SU-DHL-6 (cell line): ENCODE measurements around the gene LOXHD1.

Experiments used
- H2AFZ ChIP-seq: fragments of 200-600 bp; sonication (generic); 2 replicates; pipeline ENCODE4 v1.6.1; 2014; ENCODE audit warnings: low read depth, mild to moderate bottlenecking, moderate library complexity, mixed read lengths, antibody characterized with exemption, low read length; ENCODE audit not compliant: severe bottlenecking
- H3F3A ChIP-seq: fragments of 200-600 bp; shearing (Covaris generic); 2 replicates; pipeline ENCODE4 v1.6.0; 2016; ENCODE audit warnings: antibody characterized with exemption, mild to moderate bottlenecking; ENCODE audit not compliant: insufficient read depth
- H3K27ac ChIP-seq: fragments of 200-600 bp; sonication (generic); 2 replicates; pipeline ENCODE4 v1.5.1; 2016; ENCODE audit warnings: low read depth, mild to moderate bottlenecking, low read length, moderate library complexity, mixed read lengths
- H3K27me3 ChIP-seq: fragments of 200-600 bp; sonication (generic), shearing (Covaris generic); 2 replicates; pipeline ENCODE4 v1.6.0; 2014; ENCODE audit warnings: mild to moderate bottlenecking, low read length
- H3K36me3 ChIP-seq: fragments of 200-600 bp; sonication (generic); 2 replicates; pipeline ENCODE4 v1.6.1; 2014; ENCODE audit warnings: mild to moderate bottlenecking, low read length, mixed read lengths
- H3K4me2 ChIP-seq: fragments of 300-600, 200-600 bp; shearing (Covaris generic), sonication (generic); 2 replicates; pipeline ENCODE4 v1.6.0; 2014; ENCODE audit warnings: low read length, low read depth, mild to moderate bottlenecking; ENCODE audit not compliant: poor library complexity, severe bottlenecking
- H3K4me3 ChIP-seq: fragments of 200-600 bp; sonication (generic); 2 replicates; pipeline ENCODE4 v1.5.1; 2014; ENCODE audit warnings: antibody characterized with exemption, low read length, mild to moderate bottlenecking, mixed read lengths; ENCODE audit not compliant: insufficient read depth, poor library complexity, severe bottlenecking
- H3K79me2 ChIP-seq: fragments of 200-600 bp; sonication (generic); 2 replicates; pipeline ENCODE4 v1.6.1; 2014; ENCODE audit warnings: mild to moderate bottlenecking, low read length, moderate library complexity; ENCODE audit not compliant: insufficient read depth
- H3K9ac ChIP-seq: fragments of 200-600 bp; sonication (generic); 2 replicates; pipeline ENCODE4 v1.7.0; 2014; ENCODE audit warnings: mild to moderate bottlenecking, low read length
- H3K9me2 ChIP-seq: fragments of 200-600 bp; sonication (generic); replicated peaks from 2 replicates; pipeline ENCODE4 v1.6.1; 2014; ENCODE audit warnings: low read length; ENCODE audit not compliant: insufficient read depth
- H3K9me3 ChIP-seq: fragments of 200-600 bp; sonication (generic); 2 replicates; pipeline ENCODE4 v1.6.1; 2014; ENCODE audit warnings: low read length, mixed read lengths; ENCODE audit not compliant: insufficient read depth
- H4K20me1 ChIP-seq: fragments of 200-600 bp; sonication (generic); 2 replicates; pipeline ENCODE4 v1.6.1; 2014; ENCODE audit warnings: low read depth, mild to moderate bottlenecking, antibody characterized with exemption, low read length, moderate library complexity, mixed read lengths
- EZH2phosphoT487 ChIP-seq: fragments of 200-600 bp; sonication (generic), shearing (Covaris generic); conservative IDR thresholded peaks from 2 replicates; pipeline ENCODE4 v1.6.1; 2018; ENCODE audit warnings: mild to moderate bottlenecking, antibody characterized with exemption, low read length, moderate library complexity, mixed read lengths
- TF ChIP-seq, protein P1 (sequence below): fragments of 200-600 bp; sonication (generic); IDR thresholded peaks from one replicate; pipeline ENCODE4 v1.5.1; 2017; ENCODE audit warnings: antibody characterized with exemption, mild to moderate bottlenecking, low read length, moderate library complexity; ENCODE audit not compliant: insufficient read depth, poor library complexity, severe bottlenecking

The LOXHD1 gene

DNA sequence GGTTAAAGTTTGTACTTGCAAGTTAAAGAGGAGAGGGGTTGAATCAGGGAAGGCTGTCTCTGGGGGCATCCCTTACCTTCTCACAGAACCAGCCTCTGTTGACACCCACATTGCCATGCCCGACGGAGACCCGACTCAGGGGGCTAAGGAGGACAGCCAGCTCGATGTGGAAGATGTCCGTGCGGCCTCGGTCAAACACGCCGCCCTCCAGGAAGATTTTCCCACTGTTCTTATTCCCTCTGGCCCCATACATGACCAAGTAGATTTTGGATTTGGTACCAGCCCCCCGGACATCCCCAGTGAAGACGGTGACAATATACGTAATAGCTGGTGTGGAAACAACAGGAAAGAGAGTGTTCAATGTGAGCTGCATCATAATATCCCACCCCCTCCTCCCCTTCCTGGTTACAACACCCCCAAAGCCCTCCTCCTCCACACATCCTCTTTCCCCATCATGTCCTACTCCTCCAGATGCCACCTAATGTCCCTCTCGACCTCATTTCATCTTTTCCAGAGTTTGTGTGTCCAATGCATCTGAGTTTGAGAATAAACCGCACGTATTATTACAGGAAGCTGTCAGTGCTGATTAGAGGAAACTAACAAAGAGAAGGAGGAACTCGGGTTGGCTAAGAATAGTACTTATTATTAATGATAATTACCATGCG, 55.7 kb downstream of the LOXHD1 start:
- H3K36me3 ChIP-seq = no peaks in the 10 kb centered on the region
- no peaks in the 10 kb centered on the region for H3K79me2 ChIP-seq
- no peaks in the 10 kb centered on the region for H3F3A ChIP-seq
- H3K27me3 ChIP-seq = no peaks in the 10 kb centered on the region
- no peaks in the 10 kb centered on the region for H3K9me3 ChIP-seq
- no peak overlapping the region for H2AFZ ChIP-seq
- H3K27ac ChIP-seq = no peak overlapping the region
- H3K4me3 ChIP-seq = no peak overlapping the region
- H3K9me2 ChIP-seq = no peaks in the 10 kb centered on the region
- no peak overlapping the region for H3K9ac ChIP-seq
- H4K20me1 ChIP-seq = no peaks in the 10 kb centered on the region
- no peak overlapping the region for H3K4me2 ChIP-seq
- TF ChIP-seq, protein P1, sequence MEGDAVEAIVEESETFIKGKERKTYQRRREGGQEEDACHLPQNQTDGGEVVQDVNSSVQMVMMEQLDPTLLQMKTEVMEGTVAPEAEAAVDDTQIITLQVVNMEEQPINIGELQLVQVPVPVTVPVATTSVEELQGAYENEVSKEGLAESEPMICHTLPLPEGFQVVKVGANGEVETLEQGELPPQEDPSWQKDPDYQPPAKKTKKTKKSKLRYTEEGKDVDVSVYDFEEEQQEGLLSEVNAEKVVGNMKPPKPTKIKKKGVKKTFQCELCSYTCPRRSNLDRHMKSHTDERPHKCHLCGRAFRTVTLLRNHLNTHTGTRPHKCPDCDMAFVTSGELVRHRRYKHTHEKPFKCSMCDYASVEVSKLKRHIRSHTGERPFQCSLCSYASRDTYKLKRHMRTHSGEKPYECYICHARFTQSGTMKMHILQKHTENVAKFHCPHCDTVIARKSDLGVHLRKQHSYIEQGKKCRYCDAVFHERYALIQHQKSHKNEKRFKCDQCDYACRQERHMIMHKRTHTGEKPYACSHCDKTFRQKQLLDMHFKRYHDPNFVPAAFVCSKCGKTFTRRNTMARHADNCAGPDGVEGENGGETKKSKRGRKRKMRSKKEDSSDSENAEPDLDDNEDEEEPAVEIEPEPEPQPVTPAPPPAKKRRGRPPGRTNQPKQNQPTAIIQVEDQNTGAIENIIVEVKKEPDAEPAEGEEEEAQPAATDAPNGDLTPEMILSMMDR = no peak
- TF ChIP-seq EZH2phosphoT487 = no peak

DNA sequence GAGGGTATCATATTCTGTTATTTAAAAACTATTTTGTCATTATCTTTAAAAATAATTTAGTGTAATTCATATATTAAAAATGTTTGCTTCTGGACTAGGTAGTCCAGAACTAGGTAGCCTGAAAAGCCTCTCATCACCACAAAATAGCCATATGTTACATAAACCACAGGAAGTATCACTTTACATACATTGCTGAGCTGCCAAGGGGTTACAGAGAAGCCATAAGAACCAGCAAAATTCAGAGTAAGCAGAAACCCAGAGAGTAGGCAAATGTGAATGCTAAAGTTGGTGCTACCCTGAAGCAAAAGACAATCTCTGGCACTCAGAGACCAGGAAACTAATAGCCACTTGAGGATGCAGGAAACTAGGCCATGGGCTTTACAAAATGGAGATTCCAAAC, 60.9 kb downstream of the LOXHD1 start:
- Histone ChIP-seq H3K9me3 (no peaks in the 10 kb centered on the region), H2AFZ (no peak overlapping the region), H3K9ac (no peak overlapping the region), H3K36me3 (no peaks in the 10 kb centered on the region), H3F3A (no peaks in the 10 kb centered on the region), H3K4me3 (no peak overlapping the region), H3K79me2 (no peaks in the 10 kb centered on the region), H3K9me2 (no peaks in the 10 kb centered on the region), H3K4me2 (no peak overlapping the region), H4K20me1 (no peaks in the 10 kb centered on the region), H3K27me3 (no peaks in the 10 kb centered on the region), H3K27ac (no peak overlapping the region)
- TF ChIP-seq, protein P1 = no peak
- no peak for TF ChIP-seq EZH2phosphoT487

DNA sequence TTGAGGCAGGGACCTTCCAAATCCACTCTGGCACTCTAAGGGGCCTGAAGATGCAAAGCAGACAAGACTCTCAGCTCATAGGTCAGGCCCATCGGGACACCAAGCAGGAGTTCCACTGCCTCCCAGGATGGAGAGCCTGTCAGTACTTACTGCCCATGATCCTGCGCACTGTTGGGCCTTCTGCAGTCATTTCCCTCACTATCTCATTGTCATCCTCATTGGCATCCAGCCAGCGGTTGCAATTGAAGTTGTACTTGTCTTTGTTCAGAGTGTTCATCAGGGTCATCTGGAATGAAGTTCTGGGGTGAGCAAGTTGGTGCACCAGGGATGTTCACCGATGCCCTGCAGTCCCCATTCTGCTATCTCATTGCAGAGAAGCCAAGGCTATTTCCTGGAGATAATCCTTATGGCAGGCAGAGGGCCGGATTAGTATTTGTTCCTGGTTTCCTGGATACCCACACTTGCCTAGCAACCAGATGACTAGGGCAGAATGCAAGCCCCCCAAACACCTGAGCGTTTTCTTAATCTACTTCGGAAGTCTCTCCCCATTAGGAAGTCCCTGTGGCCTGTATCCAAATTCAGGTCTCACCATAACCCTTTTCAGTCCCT, 65.1 kb downstream of the LOXHD1 start:
- Histone ChIP-seq H3K4me3 (no peak overlapping the region), H3K36me3 (no peaks in the 10 kb centered on the region), H3K9me2 (no peaks in the 10 kb centered on the region), H4K20me1 (no peaks in the 10 kb centered on the region), H3K27me3 (no peaks in the 10 kb centered on the region), H3K4me2 (no peak overlapping the region), H3K9me3 (no peaks in the 10 kb centered on the region), H3K9ac (no peak overlapping the region), H3K27ac (no peak overlapping the region), H3F3A (no peaks in the 10 kb centered on the region), H2AFZ (no peak overlapping the region), H3K79me2 (no peaks in the 10 kb centered on the region)
- no peak for TF ChIP-seq EZH2phosphoT487
- TF ChIP-seq, protein P1 = no peak
